ENCODE results near the gene RILP.

Gene RILP

GRCh38 chr17:1629504-1630310 lies 20.0 kb downstream of the RILP start:
- DNase-seq (ENCODE audit: low read depth), result no peak

- no peak for DNase-seq (ENCODE audit: low read depth)
Measured at GRCh38 chr17:1628856-1629503, 20.7 kb downstream of the RILP start.

GRCh38 chr17:1627982-1628855 lies 21.4 kb downstream of the RILP start, which contains the start of gene SLC43A2:
TSS of gene SLC43A2 (minus strand) at chr17:1628834. CDS start at chr17:1627874, 960 bp downstream.
- DNase-seq (ENCODE audit: low read depth), result no peak

GRCh38 chr17:1627182-1627981 lies 22.3 kb downstream of the RILP start:
- no peak for DNase-seq (ENCODE audit: low read depth)

GRCh38 chr17:1626333-1626732 lies 23.3 kb downstream of the RILP start:
- no peak for DNase-seq (ENCODE audit: low read depth)

- DNase-seq (ENCODE audit: low read depth), result no peak
Measured at GRCh38 chr17:1625581-1625980, 24.1 kb downstream of the RILP start.

- no peak for DNase-seq (ENCODE audit: low read depth)
Measured at GRCh38 chr17:1625053-1625452, 24.6 kb downstream of the RILP start.

- DNase-seq (ENCODE audit: low read depth), result no peak
Measured at GRCh38 chr17:1624650-1625049, 25.0 kb downstream of the RILP start.

- no peak for DNase-seq (ENCODE audit: low read depth)
Measured at GRCh38 chr17:1623057-1623630, 26.5 kb downstream of the RILP start.

GRCh38 chr17:1621273-1621954 lies 28.3 kb downstream of the RILP start:
- no peak for DNase-seq (ENCODE audit: low read depth)

GRCh38 chr17:1620486-1620885 lies 29.2 kb downstream of the RILP start:
- no peak for DNase-seq (ENCODE audit: low read depth)

- DNase-seq (ENCODE audit: low read depth), result no peak
Measured at GRCh38 chr17:1617620-1618174, 32.0 kb downstream of the RILP start.

- DNase-seq (ENCODE audit: low read depth), result no peak
Measured at GRCh38 chr17:1616101-1616500, 33.6 kb downstream of the RILP start.

GRCh38 chr17:1612400-1612799 lies 37.3 kb downstream of the RILP start:
- no peak for DNase-seq (ENCODE audit: low read depth)

- DNase-seq (ENCODE audit: low read depth), result no peak
Measured at GRCh38 chr17:1611715-1612114, 38.0 kb downstream of the RILP start.

- DNase-seq (ENCODE audit: low read depth), result no peak
Measured at GRCh38 chr17:1608676-1609075, 41.0 kb downstream of the RILP start.

GRCh38 chr17:1607971-1608320 lies 41.7 kb downstream of the RILP start:
- DNase-seq (ENCODE audit: low read depth), result no peak

GRCh38 chr17:1606352-1606985 lies 43.2 kb downstream of the RILP start:
- no peak for DNase-seq (ENCODE audit: low read depth)

GRCh38 chr17:1605681-1606351 lies 43.9 kb downstream of the RILP start:
- no peak for DNase-seq (ENCODE audit: low read depth)
